GM12872 (cell line): Measurements from ENCODE around the gene BABAM2.

Experiments
- CTCF ChIP-seq: IDR thresholded peaks from 3 replicates; pipeline ENCODE4 v1.5.1; 2011; ENCODE audit warnings: low read depth, mild to moderate bottlenecking, low read length, moderate library complexity; ENCODE audit not compliant: insufficient read depth

Gene BABAM2

GRCh38 chr2:28047681-28048080, 157.2 kb downstream of the BABAM2 start:
- no peak for TF ChIP-seq CTCF

- no peak for TF ChIP-seq CTCF
Measured at GRCh38 chr2:28048341-28048740, 157.8 kb downstream of the BABAM2 start.

- TF ChIP-seq CTCF: no peak
Measured at GRCh38 chr2:28049416-28049815, 158.9 kb downstream of the BABAM2 start.

- TF ChIP-seq CTCF: no peak
Measured at GRCh38 chr2:28049899-28050298, 159.4 kb downstream of the BABAM2 start.

GRCh38 chr2:28052691-28053090, 162.2 kb downstream of the BABAM2 start:
- TF ChIP-seq CTCF: no peak

GRCh38 chr2:28053597-28053996, 163.1 kb downstream of the BABAM2 start:
- TF ChIP-seq CTCF: no peak

- no peak for TF ChIP-seq CTCF
Measured at GRCh38 chr2:28054916-28055315, 164.4 kb downstream of the BABAM2 start.
